GM20431 (cell line): Measurements from ENCODE around the gene BCAS3.

ENCODE experiments used
- in situ Hi-C: fragments of 300-500 bp; cut with MseI, MboI; formaldehyde crosslinking; loops from one replicate; pipeline ENCODE4 v1.15.0; 2020; ENCODE audit warnings: low sequenced_read_pairs; ENCODE audit not compliant: unreplicated experiment

The BCAS3 gene

GRCh38 chr17:61400717-61401388 is 723.2 kb downstream of the BCAS3 start:
- in situ Hi-C loops, result no loop called here

GRCh38 chr17:61401389-61402072 is 723.9 kb downstream of the BCAS3 start:
- in situ Hi-C loops, result no loop called here

DNA sequence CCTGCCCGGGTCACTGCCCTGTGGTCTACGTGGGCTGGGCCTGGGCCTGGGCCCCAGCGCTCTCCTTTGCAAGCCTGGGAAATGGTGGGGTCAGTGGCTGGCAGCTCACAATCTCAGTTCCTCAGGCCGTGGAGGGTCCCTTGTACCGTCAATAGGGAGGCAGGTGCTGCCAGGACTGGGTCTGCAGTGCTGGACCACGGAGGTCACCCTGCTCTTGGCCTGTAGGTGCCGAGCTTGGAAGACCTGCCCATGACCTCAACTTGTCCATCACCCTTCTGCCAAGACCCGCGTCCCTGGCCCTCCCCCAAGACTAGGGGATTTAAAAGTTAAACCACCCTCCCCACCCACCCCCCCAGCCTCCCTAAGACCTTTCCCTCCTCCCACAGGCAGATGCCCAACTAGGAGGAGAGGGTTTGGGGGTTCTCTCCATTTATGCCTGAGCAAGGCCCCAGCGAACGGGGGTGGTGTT is 724.5 kb downstream of the BCAS3 start:
- in situ Hi-C loops, result no loop called here

DNA sequence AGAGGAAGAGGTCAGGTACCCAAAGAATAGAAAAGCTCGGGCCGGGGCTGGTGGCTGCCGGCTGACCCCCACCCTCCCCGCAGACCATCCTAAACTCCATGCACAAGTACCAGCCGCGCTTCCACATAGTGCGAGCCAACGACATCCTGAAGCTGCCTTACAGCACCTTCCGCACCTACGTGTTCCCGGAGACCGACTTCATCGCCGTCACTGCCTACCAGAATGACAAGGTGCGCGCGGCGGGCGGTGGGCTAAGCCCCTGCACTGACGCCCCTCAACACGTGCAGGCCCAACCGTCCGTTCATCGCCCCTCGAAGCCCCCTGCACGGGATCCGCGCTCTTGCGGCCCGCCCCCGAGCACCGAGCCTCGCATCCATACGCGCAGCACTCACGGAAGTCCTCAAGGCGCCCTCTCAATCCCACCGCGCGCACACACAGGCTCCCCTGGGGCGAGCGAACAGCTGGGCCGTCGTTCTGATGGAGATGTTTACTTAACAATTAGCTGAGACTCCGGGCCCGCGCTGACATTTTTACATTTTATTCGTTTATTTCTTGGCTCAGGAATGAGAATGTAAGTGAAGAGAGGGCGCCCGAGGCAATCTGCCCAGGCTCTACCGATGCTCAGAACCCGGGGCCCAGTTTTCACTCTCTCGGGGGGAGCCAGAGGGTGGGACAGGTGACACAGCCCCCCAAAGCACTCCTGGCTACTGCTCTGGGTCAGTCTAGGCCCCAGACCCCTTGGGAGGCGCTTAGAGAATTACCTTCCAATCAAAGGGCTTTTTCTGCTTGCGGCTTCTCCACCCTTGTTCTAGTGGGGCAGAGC is 725.5 kb downstream of the BCAS3 start:
- in situ Hi-C loops, result no loop called here

- in situ Hi-C loops, result no loop called here
Observed at GRCh38 chr17:61403801-61404662, 726.4 kb downstream of the BCAS3 start.

- in situ Hi-C loops, result no loop called here
Observed at GRCh38 chr17:61404663-61404912, 726.9 kb downstream of the BCAS3 start.

DNA sequence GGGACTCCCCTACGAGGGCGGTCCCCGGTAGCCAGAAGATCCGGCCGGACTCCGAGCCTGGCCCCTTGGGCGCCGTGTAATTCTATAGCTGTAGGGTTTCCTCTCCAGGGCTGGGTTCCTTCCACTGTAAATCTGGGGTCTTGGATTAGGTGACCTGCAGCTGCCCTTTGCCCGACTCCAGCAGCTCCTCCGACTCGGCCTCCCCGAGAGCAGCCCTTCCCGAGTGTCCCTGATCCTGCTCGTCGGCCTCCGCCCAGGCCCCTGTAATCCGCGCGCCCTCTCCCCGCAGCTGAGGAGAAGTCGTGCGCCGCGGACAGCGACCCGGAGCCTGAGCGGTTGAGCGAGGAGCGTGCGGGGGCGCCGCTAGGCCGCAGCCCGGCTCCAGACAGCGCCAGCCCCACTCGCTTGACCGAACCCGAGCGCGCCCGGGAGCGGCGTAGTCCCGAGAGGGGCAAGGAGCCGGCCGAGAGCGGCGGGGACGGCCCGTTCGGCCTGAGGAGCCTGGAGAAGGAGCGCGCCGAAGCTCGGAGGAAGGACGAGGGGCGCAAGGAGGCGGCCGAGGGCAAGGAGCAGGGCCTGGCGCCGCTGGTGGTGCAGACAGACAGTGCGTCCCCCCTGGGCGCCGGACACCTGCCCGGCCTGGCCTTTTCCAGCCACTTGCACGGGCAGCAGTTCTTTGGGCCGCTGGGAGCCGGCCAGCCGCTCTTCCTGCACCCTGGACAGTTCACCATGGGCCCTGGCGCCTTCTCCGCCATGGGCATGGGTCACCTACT is 727.4 kb downstream of the BCAS3 start:
- in situ Hi-C loops, result no loop called here

DNA sequence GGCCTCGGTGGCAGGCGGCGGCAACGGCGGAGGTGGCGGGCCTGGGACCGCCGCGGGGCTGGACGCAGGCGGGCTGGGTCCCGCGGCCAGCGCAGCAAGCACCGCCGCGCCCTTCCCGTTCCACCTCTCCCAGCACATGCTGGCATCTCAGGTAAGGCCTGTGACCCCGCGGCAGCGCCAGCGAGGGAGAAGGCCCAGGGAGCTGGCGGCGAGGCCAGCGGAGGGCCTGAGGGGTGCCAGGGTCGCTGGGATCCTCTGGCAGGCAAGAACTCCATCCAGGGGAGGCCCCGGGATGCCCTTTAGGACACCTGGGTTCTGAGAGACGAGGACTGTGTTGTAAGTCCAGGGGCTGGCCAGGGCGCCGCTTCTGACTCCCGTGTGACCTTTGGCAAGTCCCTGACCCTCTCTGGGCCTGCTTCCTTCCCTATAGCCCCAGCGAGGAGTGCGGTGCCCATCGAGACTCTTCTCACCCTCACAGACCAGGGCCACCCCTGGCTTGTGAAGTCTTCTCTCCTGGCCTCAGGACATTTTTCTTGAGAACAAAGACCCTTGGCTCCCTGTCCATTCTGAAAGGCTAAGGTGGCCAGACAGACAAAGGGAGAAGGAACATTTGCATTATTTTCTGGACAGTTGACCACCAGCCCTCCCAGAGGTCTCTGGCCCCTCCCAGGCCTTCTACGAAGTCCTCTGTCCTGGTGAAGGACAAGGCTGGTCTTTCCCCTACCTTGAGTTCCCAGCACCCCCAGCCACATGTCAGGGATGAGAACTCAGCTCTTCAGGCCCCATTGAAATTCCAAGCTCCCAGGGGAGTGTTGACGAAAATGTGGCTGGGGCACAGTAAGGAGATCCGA is 728.3 kb downstream of the BCAS3 start:
- in situ Hi-C loops, result no loop called here

- in situ Hi-C loops, result no loop called here
Observed at GRCh38 chr17:61406537-61406845, 728.8 kb downstream of the BCAS3 start.

GRCh38 chr17:61406971-61407911 is 729.6 kb downstream of the BCAS3 start:
- in situ Hi-C loops, result no loop called here

- in situ Hi-C loops, result no loop called here
Observed at GRCh38 chr17:61408151-61409041, 730.7 kb downstream of the BCAS3 start.

GRCh38 chr17:61409301-61410112 is 731.9 kb downstream of the BCAS3 start:
- in situ Hi-C loops, result no loop called here

GRCh38 chr17:61410141-61411010 is 732.7 kb downstream of the BCAS3 start:
- in situ Hi-C loops, result no loop called here

DNA sequence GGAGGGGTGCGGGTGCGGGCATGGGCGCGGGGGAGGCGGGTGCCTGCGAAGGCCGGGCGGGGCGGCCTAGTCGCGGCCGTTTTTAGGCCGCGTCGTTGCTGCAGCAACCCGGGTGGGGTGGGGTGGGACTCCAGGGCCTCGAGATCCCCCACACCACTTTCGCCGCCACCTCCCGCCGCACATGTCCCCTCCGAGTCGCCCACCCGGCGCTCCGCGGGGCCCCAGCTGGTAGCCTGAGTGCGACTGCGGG is 733.3 kb downstream of the BCAS3 start:
- in situ Hi-C loops, result no loop called here
